BJ (cell line): ENCODE data around the gene CADM2. TPM values are rescaled to one million over a fixed set of nuclear protein-coding genes. Genes with fewer than 3 reads are reported as not detected.

Experiments used
- CTCF ChIA-PET: fragments of 350-600 bp; formaldehyde crosslinking; extraction: SDS; loops from one replicate; lab custom pipeline; 2021; ENCODE audit warnings: antibody characterized with exemption, inconsistent platforms; lab: Yijun Ruan, JAX
- POLR2A ChIA-PET: fragments of 300-600 bp; sonication (Branson Sonifier 250); formaldehyde crosslinking; extraction: SDS; loops from one replicate; lab custom pipeline; 2021; ENCODE audit warnings: antibody characterized with exemption; lab: Charles Lee
- DNase-seq: peaks from one replicate; pipeline ENCODE4 v3.0.0-alpha.2; 2011; ENCODE audit warnings: low read depth
- H3K27me3 ChIP-seq: 2 replicates; pipeline ENCODE4 v1.6.0; 2011; ENCODE audit warnings: low read length; ENCODE audit not compliant: control insufficient read depth, insufficient read depth
- H3K36me3 ChIP-seq: 2 replicates; pipeline ENCODE4 v1.5.1; 2011; ENCODE audit warnings: low read length; ENCODE audit not compliant: control insufficient read depth, insufficient read depth
- H3K4me3 ChIP-seq: 2 replicates; pipeline ENCODE4 v1.5.1; 2011; ENCODE audit warnings: low read depth, mild to moderate bottlenecking, control low read depth, low read length
- polyA plus RNA-seq: library from polyadenylated mRNA; depleted of rRNA; stranded (reverse); fragments of >200 nt; gene quantifications from 2 replicates; pipeline ENCODE4 v1.2.3, GENCODE V29; 2011
- TF ChIP-seq, protein P1 (sequence below): IDR thresholded peaks from 2 replicates; pipeline ENCODE4 v1.5.1; 2011; ENCODE audit warnings: low read depth, mild to moderate bottlenecking, control low read depth, inconsistent platforms, low read length, moderate library complexity; ENCODE audit not compliant: insufficient read depth

CADM2 gene
- polyA plus RNA-seq, 1 experiment, result not detected

DNA sequence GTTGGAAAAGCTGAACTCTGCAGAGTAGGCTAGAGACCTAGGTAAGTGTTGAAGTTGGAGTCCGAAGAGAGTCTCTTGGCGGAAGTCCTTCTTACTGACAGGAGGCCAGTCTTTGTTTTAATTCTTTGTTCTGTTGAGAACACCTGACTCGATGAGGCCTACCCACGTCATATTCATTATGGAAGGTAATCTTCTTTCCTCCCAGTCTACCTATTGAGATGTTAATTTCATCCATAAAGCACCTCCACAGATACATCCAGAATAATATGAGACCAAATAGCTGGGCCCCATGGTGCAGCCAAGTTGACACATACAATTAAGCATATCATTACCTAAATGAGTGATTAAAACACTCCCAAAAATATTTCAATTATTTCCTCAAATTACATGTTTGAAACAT lies 515.5 kb downstream of the CADM2 start:
- no peaks in the 10 kb centered on the region for H3K36me3 ChIP-seq
- ChIA-PET POLR2A (no interaction called here), CTCF (no interaction called here)

DNA sequence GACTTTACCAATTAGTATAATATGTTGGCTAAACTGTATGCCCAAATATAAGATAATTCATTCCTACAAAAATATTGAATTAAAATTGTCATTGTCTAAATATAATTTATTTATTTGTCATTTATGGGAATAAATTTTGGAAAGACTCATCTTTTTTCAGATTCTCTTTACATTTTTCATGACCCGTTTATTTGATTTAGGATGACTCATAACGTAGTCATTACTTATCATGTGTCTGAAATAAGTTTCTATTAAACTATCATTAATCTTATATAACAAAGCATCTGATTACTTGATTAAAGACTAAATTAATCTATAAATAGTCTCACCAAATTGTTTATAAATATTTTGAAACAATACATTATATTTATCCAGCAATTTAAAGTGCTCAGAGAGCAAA lies 516.6 kb downstream of the CADM2 start:
- no peaks in the 10 kb centered on the region for H3K36me3 ChIP-seq
- ChIA-PET POLR2A (no interaction called here), CTCF (no interaction called here)
- H3K4me3 ChIP-seq, result no peak overlapping the region
- TF ChIP-seq, protein P1, sequence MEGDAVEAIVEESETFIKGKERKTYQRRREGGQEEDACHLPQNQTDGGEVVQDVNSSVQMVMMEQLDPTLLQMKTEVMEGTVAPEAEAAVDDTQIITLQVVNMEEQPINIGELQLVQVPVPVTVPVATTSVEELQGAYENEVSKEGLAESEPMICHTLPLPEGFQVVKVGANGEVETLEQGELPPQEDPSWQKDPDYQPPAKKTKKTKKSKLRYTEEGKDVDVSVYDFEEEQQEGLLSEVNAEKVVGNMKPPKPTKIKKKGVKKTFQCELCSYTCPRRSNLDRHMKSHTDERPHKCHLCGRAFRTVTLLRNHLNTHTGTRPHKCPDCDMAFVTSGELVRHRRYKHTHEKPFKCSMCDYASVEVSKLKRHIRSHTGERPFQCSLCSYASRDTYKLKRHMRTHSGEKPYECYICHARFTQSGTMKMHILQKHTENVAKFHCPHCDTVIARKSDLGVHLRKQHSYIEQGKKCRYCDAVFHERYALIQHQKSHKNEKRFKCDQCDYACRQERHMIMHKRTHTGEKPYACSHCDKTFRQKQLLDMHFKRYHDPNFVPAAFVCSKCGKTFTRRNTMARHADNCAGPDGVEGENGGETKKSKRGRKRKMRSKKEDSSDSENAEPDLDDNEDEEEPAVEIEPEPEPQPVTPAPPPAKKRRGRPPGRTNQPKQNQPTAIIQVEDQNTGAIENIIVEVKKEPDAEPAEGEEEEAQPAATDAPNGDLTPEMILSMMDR, result no peak
- no peak for DNase-seq
- H3K27me3 ChIP-seq, result no peaks in the 10 kb centered on the region

More for the DNA sequence above, 515.5 kb downstream of the CADM2 start:
- no peaks in the 10 kb centered on the region for H3K27me3 ChIP-seq
- no peak for DNase-seq
- no peak overlapping the region for H3K4me3 ChIP-seq
- TF ChIP-seq, protein P1, result no peak

DNA sequence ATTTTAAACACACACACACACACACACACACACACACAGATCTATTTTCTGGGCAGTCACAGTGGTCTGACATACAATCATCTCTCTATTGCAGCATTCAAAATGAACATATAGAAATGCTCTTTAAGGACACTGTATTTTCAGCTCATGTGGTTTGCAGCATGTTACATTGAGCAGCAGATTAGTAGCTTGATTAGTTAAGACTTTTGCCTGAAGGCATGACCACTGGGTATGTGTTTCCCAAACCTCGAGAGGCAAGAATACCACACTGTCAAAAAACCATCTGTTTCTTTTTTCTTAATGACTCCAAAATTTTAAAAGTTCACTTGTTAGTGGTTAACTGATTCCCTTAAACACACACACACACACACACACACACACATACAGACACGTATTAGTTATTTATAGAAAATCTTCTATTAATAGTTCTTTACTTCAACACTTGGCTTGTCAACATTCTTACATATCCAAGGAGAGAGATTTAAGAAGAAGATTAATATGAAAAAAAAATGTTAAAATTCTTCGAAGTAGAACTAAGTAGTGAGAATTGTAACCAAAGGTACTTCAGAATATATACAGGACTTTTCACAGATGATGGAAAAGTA lies 518.2 kb downstream of the CADM2 start:
- no peak for DNase-seq
- TF ChIP-seq, protein P1, result no peak
- Histone ChIP-seq H3K36me3 (no peaks in the 10 kb centered on the region), H3K4me3 (no peak overlapping the region), H3K27me3 (no peaks in the 10 kb centered on the region)
- POLR2A ChIA-PET, result no interaction called here
- CTCF ChIA-PET, result no interaction called here

DNA sequence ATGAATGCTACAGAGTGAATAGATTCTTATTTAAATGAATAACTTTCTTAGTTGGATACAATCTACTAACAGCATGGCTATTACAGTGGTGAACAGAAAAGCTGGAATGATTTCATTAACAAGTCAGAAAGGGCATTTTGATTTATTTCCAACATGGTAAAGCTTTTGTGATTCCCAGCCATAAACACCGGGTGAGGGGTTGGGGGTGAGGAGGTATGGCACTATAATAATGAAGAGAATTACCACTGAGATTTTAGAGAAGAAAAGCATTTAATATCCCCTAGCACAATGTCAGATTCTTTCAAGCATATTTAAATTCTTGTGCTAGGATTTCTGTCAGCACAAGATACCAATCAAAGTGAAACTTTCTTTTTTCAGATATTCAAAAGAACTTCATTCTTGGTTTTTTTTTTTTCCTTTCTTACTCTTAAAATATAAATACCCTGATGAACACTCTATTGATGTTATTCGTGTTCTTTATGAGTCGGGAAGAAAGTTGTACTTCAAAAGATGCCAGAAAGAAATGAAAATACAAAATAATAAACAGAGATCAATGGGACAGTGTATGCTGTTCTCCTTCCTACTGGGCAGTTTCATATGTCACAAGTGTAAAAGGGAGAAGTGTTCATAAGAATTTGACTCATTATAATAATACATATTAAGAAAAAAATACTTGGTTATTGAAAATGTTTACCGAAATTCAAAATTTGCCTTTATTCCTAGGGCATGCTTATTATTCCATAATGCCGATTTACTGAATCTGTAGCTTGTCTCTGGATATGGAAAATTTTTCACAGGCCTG lies 522.8 kb downstream of the CADM2 start:
- TF ChIP-seq, protein P1, result no peak
- no peak for DNase-seq
- ChIA-PET CTCF (no interaction called here), POLR2A (no interaction called here)
- Histone ChIP-seq H3K4me3 (no peak overlapping the region), H3K27me3 (no peaks in the 10 kb centered on the region), H3K36me3 (no peaks in the 10 kb centered on the region)

DNA sequence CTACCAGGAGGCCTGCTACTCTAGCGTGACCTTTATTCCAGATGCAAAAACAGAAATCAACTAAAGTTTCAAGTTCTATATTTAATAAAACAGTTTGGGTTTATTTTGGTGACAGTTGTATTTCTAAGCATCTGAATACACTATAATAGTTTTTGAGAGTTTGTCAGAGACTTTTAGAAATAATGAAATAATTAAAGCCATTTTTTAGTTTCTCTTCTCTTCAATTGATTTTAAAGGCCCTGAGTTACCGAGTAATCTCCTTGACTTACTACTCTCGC lies 523.4 kb downstream of the CADM2 start:
- ChIA-PET CTCF (no interaction called here), POLR2A (no interaction called here)
- no peaks in the 10 kb centered on the region for H3K27me3 ChIP-seq
- H3K4me3 ChIP-seq, result no peak overlapping the region
- TF ChIP-seq, protein P1, result no peak
- no peaks in the 10 kb centered on the region for H3K36me3 ChIP-seq
- no peak for DNase-seq
